ENCODE results near the gene CELF4.

DNA sequence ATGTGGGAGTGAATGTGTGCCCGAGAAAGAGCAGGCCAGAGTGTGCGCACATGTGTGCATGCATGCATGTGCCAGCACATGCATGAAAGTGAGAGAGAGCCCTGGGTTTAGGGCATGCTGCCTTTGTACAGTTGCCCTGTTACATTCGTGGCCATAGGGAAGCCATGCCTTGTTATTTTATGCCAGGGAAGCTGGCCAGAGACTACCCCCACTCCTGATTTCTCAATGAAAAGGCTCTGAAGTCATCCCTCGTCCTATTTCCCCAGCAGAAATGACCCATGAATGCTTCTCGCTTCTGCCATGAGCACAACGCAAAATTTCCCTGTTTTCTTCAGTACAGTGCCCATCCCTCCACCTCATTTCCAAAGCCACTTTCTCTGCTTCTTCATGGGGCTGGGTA lies 143.0 kb downstream of the CELF4 start:
- TF ChIP-seq CTCF (IDR thresholded peaks at IDR 0.05) (no peak), POLR2A (IDR thresholded peaks at IDR 0.05) (no peak)

Data from lower leg skin (tissue), 3 donors.